Activated naive CD4-positive, alpha-beta T cell treated with anti-CD3 and anti-CD28 coated beads for 36 hours (primary cell): Measurements from ENCODE around the gene SLIT1. TPM values are rescaled to one million over a fixed set of nuclear protein-coding genes. Genes with fewer than 3 reads are reported as not detected.

Experiments used
- total RNA-seq, 2 experiments: library from RNA; stranded (reverse); gene quantifications; one replicate each; pipeline ENCODE4 v1.2.3, GENCODE V29; 2021

Gene SLIT1
- total RNA-seq, 2 experiments from 2014 or later: 0.44 to 0.60 TPM

Other genes starting within 250 kb of the SLIT1 start
- 10 to 100 TPM; 76.7 to 91.9 TPM for gene ARHGAP19, start 106.7 kb upstream of the SLIT1 start, total RNA-seq
- 1 to 10 TPM; 2.3 to 3.0 TPM for gene FRAT1, start 133.3 kb upstream of the SLIT1 start, total RNA-seq
- gene FRAT2, start 148.8 kb upstream of the SLIT1 start, total RNA-seq: 1 to 10 TPM; 5.1 to 5.6 TPM
- gene RRP12, start 215.4 kb upstream of the SLIT1 start, total RNA-seq: 10 to 100 TPM; 51.0 to 55.2 TPM
- 1,000 to 10,000 TPM; 1,371 to 1,393 TPM for gene PGAM1, start 240.2 kb upstream of the SLIT1 start, total RNA-seq